Fibroblast of lung (primary cell): ENCODE data around the gene SPARC.

Source experiments
- EZH2 ChIP-seq: IDR thresholded peaks from 2 replicates; pipeline ENCODE4 v1.5.1; 2012; ENCODE audit warnings: low read length, control low read depth, mild to moderate bottlenecking; ENCODE audit errors: missing control alignments
- TF ChIP-seq, protein P1 (sequence below), 2 donors: IDR thresholded peaks in 1 of 2; conservative IDR thresholded peaks in 1 of 2; 1 replicate in 1 of 2; 2 replicates in 1 of 2; pipeline ENCODE4 v1.5.1; 2011 to 2012; ENCODE audit warnings: low read length in 2 of 2, control low read depth in 1 of 2, inconsistent platforms in 1 of 2, low read depth in 1 of 2, mild to moderate bottlenecking in 1 of 2

DNA sequence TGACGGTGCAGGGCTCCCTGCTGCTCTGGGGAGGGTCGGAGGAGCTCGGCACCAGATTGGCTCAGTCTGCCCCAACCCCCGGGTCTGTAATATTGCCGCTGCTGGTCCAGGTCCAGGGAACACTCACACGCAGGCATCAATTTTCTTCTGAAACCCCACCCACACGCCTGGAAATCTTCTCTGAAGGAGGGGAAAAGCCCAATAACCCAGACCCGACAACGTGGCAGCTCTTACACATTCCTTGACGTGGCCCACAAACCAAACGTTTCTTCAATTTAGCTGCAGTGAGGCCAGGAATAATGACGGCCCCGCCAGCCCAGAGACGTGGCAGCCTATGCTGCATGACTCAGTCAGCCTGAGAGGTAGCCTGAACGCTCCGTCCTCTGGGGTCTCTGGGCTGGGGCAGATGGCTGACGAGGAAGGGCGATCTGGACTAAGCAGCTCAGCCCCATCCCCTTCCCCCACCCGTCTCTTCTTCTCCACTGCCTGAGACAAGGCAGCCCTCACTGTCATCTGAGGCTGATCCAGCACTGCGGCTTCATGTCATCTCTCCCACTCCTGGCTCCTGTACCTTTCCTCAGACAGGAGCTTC lies 9.9 kb upstream of the SPARC start:
- TF ChIP-seq, protein P1, sequence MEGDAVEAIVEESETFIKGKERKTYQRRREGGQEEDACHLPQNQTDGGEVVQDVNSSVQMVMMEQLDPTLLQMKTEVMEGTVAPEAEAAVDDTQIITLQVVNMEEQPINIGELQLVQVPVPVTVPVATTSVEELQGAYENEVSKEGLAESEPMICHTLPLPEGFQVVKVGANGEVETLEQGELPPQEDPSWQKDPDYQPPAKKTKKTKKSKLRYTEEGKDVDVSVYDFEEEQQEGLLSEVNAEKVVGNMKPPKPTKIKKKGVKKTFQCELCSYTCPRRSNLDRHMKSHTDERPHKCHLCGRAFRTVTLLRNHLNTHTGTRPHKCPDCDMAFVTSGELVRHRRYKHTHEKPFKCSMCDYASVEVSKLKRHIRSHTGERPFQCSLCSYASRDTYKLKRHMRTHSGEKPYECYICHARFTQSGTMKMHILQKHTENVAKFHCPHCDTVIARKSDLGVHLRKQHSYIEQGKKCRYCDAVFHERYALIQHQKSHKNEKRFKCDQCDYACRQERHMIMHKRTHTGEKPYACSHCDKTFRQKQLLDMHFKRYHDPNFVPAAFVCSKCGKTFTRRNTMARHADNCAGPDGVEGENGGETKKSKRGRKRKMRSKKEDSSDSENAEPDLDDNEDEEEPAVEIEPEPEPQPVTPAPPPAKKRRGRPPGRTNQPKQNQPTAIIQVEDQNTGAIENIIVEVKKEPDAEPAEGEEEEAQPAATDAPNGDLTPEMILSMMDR (conservative IDR thresholded peaks at IDR 0.05 in 1 of 2, IDR thresholded peaks at IDR 0.05 in 1 of 2; ENCODE audit: low read depth in 1 of 2, low read length in 2 of 2) = no peak
- no peak for TF ChIP-seq EZH2
